A673 (cell line): ENCODE measurements around the gene POLR3C.

Source experiments
- EZH2 ChIP-seq: fragments of 200-600 bp; sonication (generic); IDR thresholded peaks from 2 replicates; pipeline ENCODE4 v1.6.1; 2017; ENCODE audit warnings: borderline replicate concordance, low read depth, mild to moderate bottlenecking, mixed read lengths, antibody characterized with exemption, low read length; ENCODE audit not compliant: poor library complexity, severe bottlenecking
- TF ChIP-seq, protein P1 (sequence below): fragments of 300-800, 200-600 bp; sonication (generic); conservative IDR thresholded peaks from 2 replicates; pipeline ENCODE4 v1.5.1; 2017; ENCODE audit warnings: low read depth, mild to moderate bottlenecking, antibody characterized with exemption, low read length, moderate library complexity, mixed read lengths

DNA sequence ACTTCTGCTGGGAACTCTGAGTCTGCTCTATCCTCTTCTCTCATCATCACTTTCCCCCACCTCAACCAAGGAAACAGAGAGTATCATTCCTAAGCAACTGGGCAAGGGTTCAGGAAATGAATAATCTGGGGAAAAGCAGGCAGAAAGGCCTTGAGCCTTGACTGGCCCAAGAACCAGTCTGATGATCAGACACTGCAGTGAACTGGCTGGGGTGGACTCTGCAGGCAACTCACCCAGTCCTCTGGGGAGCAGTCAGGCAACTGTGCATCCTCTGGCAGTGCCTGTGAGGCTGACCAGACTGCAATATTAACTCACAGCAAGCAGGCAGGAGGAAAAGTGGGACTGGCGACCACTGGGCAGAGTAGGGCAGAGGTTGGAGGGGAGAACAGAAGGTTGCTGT, 60.7 kb downstream of the POLR3C start:
- TF ChIP-seq EZH2 = no peak
- TF ChIP-seq, protein P1, sequence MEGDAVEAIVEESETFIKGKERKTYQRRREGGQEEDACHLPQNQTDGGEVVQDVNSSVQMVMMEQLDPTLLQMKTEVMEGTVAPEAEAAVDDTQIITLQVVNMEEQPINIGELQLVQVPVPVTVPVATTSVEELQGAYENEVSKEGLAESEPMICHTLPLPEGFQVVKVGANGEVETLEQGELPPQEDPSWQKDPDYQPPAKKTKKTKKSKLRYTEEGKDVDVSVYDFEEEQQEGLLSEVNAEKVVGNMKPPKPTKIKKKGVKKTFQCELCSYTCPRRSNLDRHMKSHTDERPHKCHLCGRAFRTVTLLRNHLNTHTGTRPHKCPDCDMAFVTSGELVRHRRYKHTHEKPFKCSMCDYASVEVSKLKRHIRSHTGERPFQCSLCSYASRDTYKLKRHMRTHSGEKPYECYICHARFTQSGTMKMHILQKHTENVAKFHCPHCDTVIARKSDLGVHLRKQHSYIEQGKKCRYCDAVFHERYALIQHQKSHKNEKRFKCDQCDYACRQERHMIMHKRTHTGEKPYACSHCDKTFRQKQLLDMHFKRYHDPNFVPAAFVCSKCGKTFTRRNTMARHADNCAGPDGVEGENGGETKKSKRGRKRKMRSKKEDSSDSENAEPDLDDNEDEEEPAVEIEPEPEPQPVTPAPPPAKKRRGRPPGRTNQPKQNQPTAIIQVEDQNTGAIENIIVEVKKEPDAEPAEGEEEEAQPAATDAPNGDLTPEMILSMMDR = no peak
